ENCODE data around the gene ELOB.

The ELOB gene

GRCh38 chr16:2777231-2777902 lies at the start of gene ELOB:
Gene ELOB, minus strand, starts transcription at chr16:2777280. Its CDS starts 41 bp downstream, at chr16:2777239.
- peak within 1 kb of the TSS; percentile 89 to 94 for H3K4me3 ChIP-seq (ENCODE audit: low read depth in 1 of 2, low read length in 2 of 2)
- H3K4me1 ChIP-seq (ENCODE audit: control insufficient read depth in 1 of 2, insufficient read depth in 2 of 2, low read length in 2 of 2), result peaks cover 6 to 34% of the 10 kb centered on the region in 2 donors
- H3K36me3 ChIP-seq (ENCODE audit: control insufficient read depth in 1 of 2, insufficient read depth in 2 of 2, low read length in 2 of 2), result peaks cover 0 to 24% of the 10 kb centered on the region in 2 donors
- H3K27me3 ChIP-seq (ENCODE audit: low read depth, low read length), result no peaks in the 10 kb centered on the region
- peak within 1 kb of the TSS; percentile 97 for H3K27ac ChIP-seq (ENCODE audit: low read length)
- no peaks in the 10 kb centered on the region for H3K9me3 ChIP-seq (ENCODE audit: control insufficient read depth in 1 of 2, low read length in 2 of 2)

- H3K27me3 ChIP-seq (ENCODE audit: low read depth, low read length), result no peaks in the 10 kb centered on the region
- H3K9me3 ChIP-seq (ENCODE audit: control insufficient read depth in 1 of 2, low read length in 2 of 2), result no peaks in the 10 kb centered on the region
- H3K4me3 ChIP-seq (ENCODE audit: low read depth in 1 of 2, low read length in 2 of 2), result no peak overlapping the region
- H3K36me3 ChIP-seq (ENCODE audit: control insufficient read depth in 1 of 2, insufficient read depth in 2 of 2, low read length in 2 of 2), result no peaks in the 10 kb centered on the region
- H3K4me1 ChIP-seq (ENCODE audit: control insufficient read depth in 1 of 2, insufficient read depth in 2 of 2, low read length in 2 of 2), result no peaks in the 10 kb centered on the region
- H3K27ac ChIP-seq (ENCODE audit: low read length), result no peak overlapping the region
Measured at GRCh38 chr16:2825906-2826305, 48.8 kb upstream of the ELOB start.

- Histone ChIP-seq H3K27ac (ENCODE audit: low read length) (no peak overlapping the region), H3K27me3 (ENCODE audit: low read depth, low read length) (no peaks in the 10 kb centered on the region), H3K9me3 (ENCODE audit: control insufficient read depth in 1 of 2, low read length in 2 of 2) (no peaks in the 10 kb centered on the region), H3K4me3 (ENCODE audit: low read depth in 1 of 2, low read length in 2 of 2) (no peak overlapping the region), H3K36me3 (ENCODE audit: control insufficient read depth in 1 of 2, insufficient read depth in 2 of 2, low read length in 2 of 2) (no peaks in the 10 kb centered on the region), H3K4me1 (ENCODE audit: control insufficient read depth in 1 of 2, insufficient read depth in 2 of 2, low read length in 2 of 2) (no peaks in the 10 kb centered on the region)
Measured at GRCh38 chr16:2825049-2825742, 48.1 kb upstream of the ELOB start.

- H3K27ac ChIP-seq (ENCODE audit: low read length), result no peak overlapping the region
- H3K9me3 ChIP-seq (ENCODE audit: control insufficient read depth in 1 of 2, low read length in 2 of 2), result no peaks in the 10 kb centered on the region
- no peak overlapping the region for H3K4me3 ChIP-seq (ENCODE audit: low read depth in 1 of 2, low read length in 2 of 2)
- no peaks in the 10 kb centered on the region for H3K36me3 ChIP-seq (ENCODE audit: control insufficient read depth in 1 of 2, insufficient read depth in 2 of 2, low read length in 2 of 2)
- no peaks in the 10 kb centered on the region for H3K4me1 ChIP-seq (ENCODE audit: control insufficient read depth in 1 of 2, insufficient read depth in 2 of 2, low read length in 2 of 2)
- H3K27me3 ChIP-seq (ENCODE audit: low read depth, low read length), result no peaks in the 10 kb centered on the region
Measured at GRCh38 chr16:2824626-2825025, 47.5 kb upstream of the ELOB start.

GRCh38 chr16:2822496-2822895 lies 45.4 kb upstream of the ELOB start:
- no peaks in the 10 kb centered on the region for H3K4me1 ChIP-seq (ENCODE audit: control insufficient read depth in 1 of 2, insufficient read depth in 2 of 2, low read length in 2 of 2)
- H3K27me3 ChIP-seq (ENCODE audit: low read depth, low read length), result no peaks in the 10 kb centered on the region
- H3K9me3 ChIP-seq (ENCODE audit: control insufficient read depth in 1 of 2, low read length in 2 of 2), result no peaks in the 10 kb centered on the region

GRCh38 chr16:2822158-2822495 lies 45.0 kb upstream of the ELOB start:
- Histone ChIP-seq H3K4me1 (ENCODE audit: control insufficient read depth in 1 of 2, insufficient read depth in 2 of 2, low read length in 2 of 2) (no peaks in the 10 kb centered on the region), H3K27me3 (ENCODE audit: low read depth, low read length) (no peaks in the 10 kb centered on the region), H3K36me3 (ENCODE audit: control insufficient read depth in 1 of 2, insufficient read depth in 2 of 2, low read length in 2 of 2) (no peaks in the 10 kb centered on the region), H3K9me3 (ENCODE audit: control insufficient read depth in 1 of 2, low read length in 2 of 2) (no peaks in the 10 kb centered on the region), H3K4me3 (ENCODE audit: low read depth in 1 of 2, low read length in 2 of 2) (no peak overlapping the region), H3K27ac (ENCODE audit: low read length) (no peak overlapping the region)

More at GRCh38 chr16:2822496-2822895, 45.4 kb upstream of the ELOB start:
- Histone ChIP-seq H3K27ac (ENCODE audit: low read length) (no peak overlapping the region), H3K4me3 (ENCODE audit: low read depth in 1 of 2, low read length in 2 of 2) (no peak overlapping the region), H3K36me3 (ENCODE audit: control insufficient read depth in 1 of 2, insufficient read depth in 2 of 2, low read length in 2 of 2) (no peaks in the 10 kb centered on the region)

GRCh38 chr16:2821487-2822157 lies 44.5 kb upstream of the ELOB start:
- Histone ChIP-seq H3K27ac (ENCODE audit: low read length) (no peak overlapping the region), H3K36me3 (ENCODE audit: control insufficient read depth in 1 of 2, insufficient read depth in 2 of 2, low read length in 2 of 2) (no peaks in the 10 kb centered on the region), H3K9me3 (ENCODE audit: control insufficient read depth in 1 of 2, low read length in 2 of 2) (no peaks in the 10 kb centered on the region), H3K27me3 (ENCODE audit: low read depth, low read length) (no peaks in the 10 kb centered on the region), H3K4me3 (ENCODE audit: low read depth in 1 of 2, low read length in 2 of 2) (no peak overlapping the region), H3K4me1 (ENCODE audit: control insufficient read depth in 1 of 2, insufficient read depth in 2 of 2, low read length in 2 of 2) (no peaks in the 10 kb centered on the region)

GRCh38 chr16:2820836-2821486 lies 43.9 kb upstream of the ELOB start:
- Histone ChIP-seq H3K27ac (ENCODE audit: low read length) (no peak overlapping the region), H3K4me3 (ENCODE audit: low read depth in 1 of 2, low read length in 2 of 2) (no peak overlapping the region), H3K9me3 (ENCODE audit: control insufficient read depth in 1 of 2, low read length in 2 of 2) (no peaks in the 10 kb centered on the region), H3K36me3 (ENCODE audit: control insufficient read depth in 1 of 2, insufficient read depth in 2 of 2, low read length in 2 of 2) (no peaks in the 10 kb centered on the region), H3K4me1 (ENCODE audit: control insufficient read depth in 1 of 2, insufficient read depth in 2 of 2, low read length in 2 of 2) (no peaks in the 10 kb centered on the region), H3K27me3 (ENCODE audit: low read depth, low read length) (no peaks in the 10 kb centered on the region)

- Histone ChIP-seq H3K9me3 (ENCODE audit: control insufficient read depth in 1 of 2, low read length in 2 of 2) (no peaks in the 10 kb centered on the region), H3K27me3 (ENCODE audit: low read depth, low read length) (peaks cover 4% of the 10 kb centered on the region), H3K36me3 (ENCODE audit: control insufficient read depth in 1 of 2, insufficient read depth in 2 of 2, low read length in 2 of 2) (no peaks in the 10 kb centered on the region), H3K27ac (ENCODE audit: low read length) (no peak overlapping the region), H3K4me3 (ENCODE audit: low read depth in 1 of 2, low read length in 2 of 2) (no peak overlapping the region), H3K4me1 (ENCODE audit: control insufficient read depth in 1 of 2, insufficient read depth in 2 of 2, low read length in 2 of 2) (no peaks in the 10 kb centered on the region)
Measured at GRCh38 chr16:2819939-2820835, 43.1 kb upstream of the ELOB start.

- Histone ChIP-seq H3K27ac (ENCODE audit: low read length) (no peak overlapping the region), H3K4me3 (ENCODE audit: low read depth in 1 of 2, low read length in 2 of 2) (no peak overlapping the region), H3K27me3 (ENCODE audit: low read depth, low read length) (peaks cover 4% of the 10 kb centered on the region), H3K4me1 (ENCODE audit: control insufficient read depth in 1 of 2, insufficient read depth in 2 of 2, low read length in 2 of 2) (no peaks in the 10 kb centered on the region), H3K36me3 (ENCODE audit: control insufficient read depth in 1 of 2, insufficient read depth in 2 of 2, low read length in 2 of 2) (no peaks in the 10 kb centered on the region), H3K9me3 (ENCODE audit: control insufficient read depth in 1 of 2, low read length in 2 of 2) (no peaks in the 10 kb centered on the region)
Measured at GRCh38 chr16:2819179-2819938, 42.3 kb upstream of the ELOB start.
